CD14-positive monocyte (primary cell): ENCODE results near the gene TTBK1. TPM values are rescaled to one million over a fixed set of nuclear protein-coding genes. Genes with fewer than 3 reads are reported as not detected.

Experiments used
- DNase-seq, 3 donors: peaks; one replicate each; pipeline ENCODE4 v3.0.0-alpha.2; 2011 to 2022
- H2AFZ ChIP-seq: 2 replicates; pipeline ENCODE4 v1.6.0; 2012; ENCODE audit warnings: mild to moderate bottlenecking, low read depth, low read length, inconsistent platforms; ENCODE audit not compliant: insufficient read depth, poor library complexity, severe bottlenecking
- H3K27ac ChIP-seq, 2 donors: 1 replicate in 1 of 2; 2 replicates in 1 of 2; pipeline ENCODE4 v1.5.1; 2012 to 2013; ENCODE audit warnings: low read length in 2 of 2, control low read depth in 1 of 2, inconsistent platforms in 1 of 2, low read depth in 1 of 2, mild to moderate bottlenecking in 1 of 2
- H3K27me3 ChIP-seq, 2 donors: one replicate each; pipeline versions ENCODE4 v1.6.0 to v1.6.1; 2011 to 2013; ENCODE audit warnings: low read length in 2 of 2; ENCODE audit not compliant: control insufficient read depth in 2 of 2, insufficient read depth in 2 of 2
- H3K36me3 ChIP-seq, 2 donors: replicated peaks in 1 of 2; 1 replicate in 1 of 2; 2 replicates in 1 of 2; pipeline versions ENCODE4 v1.5.1 to v1.6.1; 2012 to 2013; ENCODE audit warnings: low read length in 2 of 2, control low read depth in 1 of 2, inconsistent platforms in 1 of 2, mild to moderate bottlenecking in 1 of 2; ENCODE audit not compliant: insufficient read depth in 2 of 2, control insufficient read depth in 1 of 2
- H3K4me1 ChIP-seq, 2 donors: 1 replicate in 1 of 2; 2 replicates in 1 of 2; pipeline versions ENCODE4 v1.5.1 to v1.6.1; 2012 to 2013; ENCODE audit warnings: low read length in 2 of 2, control low read depth in 1 of 2, inconsistent platforms in 1 of 2, mild to moderate bottlenecking in 1 of 2, moderate library complexity in 1 of 2; ENCODE audit not compliant: insufficient read depth in 2 of 2, control insufficient read depth in 1 of 2
- H3K4me2 ChIP-seq: replicated peaks from 2 replicates; pipeline ENCODE3; 2012; ENCODE audit warnings: low read length, moderate library complexity, mild to moderate bottlenecking; ENCODE audit not compliant: poor library complexity, severe bottlenecking; ENCODE audit errors: extremely low read depth
- H3K4me3 ChIP-seq, 3 experiments: fragments of 200-600 bp in 1 of 3; sonication (generic) in 1 of 3; replicated peaks in 1 of 3; 1 replicate in 2 of 3; 2 replicates in 1 of 3; pipeline ENCODE4 v1.5.1; 2011 to 2013; ENCODE audit warnings: low read length in 3 of 3, mild to moderate bottlenecking in 3 of 3, control low read depth in 2 of 3, low read depth in 2 of 3, inconsistent platforms in 1 of 3, moderate library complexity in 1 of 3
- H3K79me2 ChIP-seq: 2 replicates; pipeline ENCODE4 v1.6.0; 2012; ENCODE audit warnings: mild to moderate bottlenecking, control low read depth, inconsistent platforms, low read length, moderate library complexity; ENCODE audit not compliant: insufficient read depth
- H3K9ac ChIP-seq: 2 replicates; pipeline ENCODE4 v1.6.0; 2017; ENCODE audit warnings: low read length, mild to moderate bottlenecking; ENCODE audit not compliant: insufficient read depth, poor library complexity, severe bottlenecking
- H3K9me3 ChIP-seq, 2 donors: replicated peaks in 1 of 2; 1 replicate in 1 of 2; 2 replicates in 1 of 2; pipeline versions ENCODE4 v1.5.1 to v1.6.1; 2012 to 2013; ENCODE audit warnings: low read length in 2 of 2, control low read depth in 1 of 2; ENCODE audit not compliant: control insufficient read depth in 1 of 2, insufficient read depth in 1 of 2
- H4K20me1 ChIP-seq: 2 replicates; pipeline ENCODE4 v1.6.0; 2012; ENCODE audit warnings: mild to moderate bottlenecking, low read length, control low read depth, moderate library complexity; ENCODE audit not compliant: insufficient read depth
- H3K27ac Mint-ChIP-seq, 7 donors: one replicate each; pipeline ENCODE4 v1.8.0; 2020; ENCODE audit warnings: mild to moderate bottlenecking in 7 of 7, mixed read lengths in 7 of 7, moderate library complexity in 6 of 7, inconsistent platforms in 2 of 7
- H3K27me3 Mint-ChIP-seq, 3 donors: one replicate each; pipeline ENCODE4 v1.8.0; 2021 to 2022; ENCODE audit warnings: low read depth in 3 of 3, mild to moderate bottlenecking in 3 of 3, mixed read lengths in 3 of 3, moderate library complexity in 3 of 3, inconsistent platforms in 1 of 3
- H3K36me3 Mint-ChIP-seq, 2 donors: one replicate each; pipeline ENCODE4 v1.8.0; 2020; ENCODE audit warnings: mixed read lengths in 2 of 2, inconsistent platforms in 1 of 2, mild to moderate bottlenecking in 1 of 2
- H3K4me1 Mint-ChIP-seq: one replicate; pipeline ENCODE4 v1.8.0; 2020; ENCODE audit warnings: mild to moderate bottlenecking, mixed read lengths
- H3K4me3 Mint-ChIP-seq, 2 donors: one replicate each; pipeline ENCODE4 v1.8.0; 2020; ENCODE audit warnings: mild to moderate bottlenecking in 2 of 2, mixed read lengths in 2 of 2, moderate library complexity in 1 of 2
- H3K9me3 Mint-ChIP-seq, 7 donors: one replicate each; pipeline ENCODE4 v1.8.0; 2020 to 2022; ENCODE audit warnings: mixed read lengths in 7 of 7, mild to moderate bottlenecking in 6 of 7, moderate library complexity in 6 of 7, inconsistent platforms in 2 of 7
- WGBS: methylation state at CpG from one replicate; pipeline ENCODE4 v1.1.5; 2013; ENCODE audit warnings: missing lambda C conversion rate; ENCODE audit not compliant: insufficient coverage; 5-methylcytosine and 5-hydroxymethylcytosine counted together
- intact Hi-C, 2 donors: fragments of 100-400 bp; cut with micrococcal nuclease; formaldehyde crosslinking; loops; one replicate each; pipeline versions ENCODE4 v1.15.0 to v1.15.1; 2023
- polyA plus RNA-seq, 3 donors: library from polyadenylated mRNA; depleted of rRNA in 1 of 3; unstranded in 2 of 3; stranded (reverse) in 1 of 3; fragments of 300-500 nt in 2 of 3; fragments of >200 nt in 1 of 3; fragmentation: Illumina TruSeq in 2 of 3; gene quantifications; 1 replicate in 2 of 3; 2 replicates in 1 of 3; pipeline ENCODE4 v1.2.3, GENCODE V29; 2012 to 2021
- TF ChIP-seq, protein P1 (sequence below): fragments of 200-600 bp; IDR thresholded peaks from one replicate; pipeline ENCODE4 v1.8.0; 2022; ENCODE audit warnings: antibody characterized with exemption, mild to moderate bottlenecking

Gene TTBK1
- polyA plus RNA-seq, 3 donors = not detected

DNA sequence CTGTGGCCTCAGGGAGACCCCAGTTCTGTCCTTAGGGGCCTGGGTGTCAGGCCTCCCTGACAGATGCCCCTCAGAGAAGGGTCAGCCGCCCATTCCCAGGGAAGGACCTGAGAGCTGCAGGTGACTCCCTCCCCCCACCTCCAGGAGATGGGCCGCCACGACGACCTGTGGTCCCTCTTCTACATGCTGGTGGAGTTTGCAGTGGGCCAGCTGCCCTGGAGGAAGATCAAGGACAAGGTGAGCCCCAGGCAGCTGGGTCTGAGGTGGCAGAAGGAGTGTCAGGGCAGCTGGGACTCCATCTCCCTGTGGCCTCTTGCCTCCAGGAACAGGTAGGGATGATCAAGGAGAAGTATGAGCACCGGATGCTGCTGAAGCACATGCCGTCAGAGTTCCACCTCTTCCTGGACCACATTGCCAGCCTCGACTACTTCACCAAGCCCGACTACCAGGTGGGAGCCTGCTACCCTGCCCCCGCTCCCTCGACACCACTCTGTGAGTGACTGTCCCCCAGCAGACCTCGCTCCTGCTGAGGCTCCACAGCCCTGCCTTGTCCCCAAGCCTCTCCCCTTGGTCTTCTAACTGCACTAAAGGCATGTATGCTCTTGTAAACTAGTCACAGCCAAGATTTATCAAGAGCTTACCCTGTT is 12.2 kb downstream of the TTBK1 start:
- H2AFZ ChIP-seq = no peak overlapping the region
- peaks cover 37 to 42% (median 39%) of the 10 kb centered on the region in 3 donors for H3K27me3 Mint-ChIP-seq
- intact Hi-C loops = no loop called here
- peaks cover 0 to 6% (median 0%) of the 10 kb centered on the region in 7 donors for H3K9me3 Mint-ChIP-seq
- H3K79me2 ChIP-seq = no peaks in the 10 kb centered on the region
- no peak overlapping the region for H3K4me2 ChIP-seq
- no peak overlapping the region for H3K9ac ChIP-seq
- no peak overlapping the region for H3K27ac Mint-ChIP-seq
- 84% methylated on average over 8 of the region's 11 CpGs for WGBS
- H3K27me3 ChIP-seq = peaks cover 10 to 29% of the 10 kb centered on the region in 2 donors
- H3K36me3 ChIP-seq = no peaks in the 10 kb centered on the region
- no peaks in the 10 kb centered on the region for H3K4me1 ChIP-seq
- TF ChIP-seq, protein P1, sequence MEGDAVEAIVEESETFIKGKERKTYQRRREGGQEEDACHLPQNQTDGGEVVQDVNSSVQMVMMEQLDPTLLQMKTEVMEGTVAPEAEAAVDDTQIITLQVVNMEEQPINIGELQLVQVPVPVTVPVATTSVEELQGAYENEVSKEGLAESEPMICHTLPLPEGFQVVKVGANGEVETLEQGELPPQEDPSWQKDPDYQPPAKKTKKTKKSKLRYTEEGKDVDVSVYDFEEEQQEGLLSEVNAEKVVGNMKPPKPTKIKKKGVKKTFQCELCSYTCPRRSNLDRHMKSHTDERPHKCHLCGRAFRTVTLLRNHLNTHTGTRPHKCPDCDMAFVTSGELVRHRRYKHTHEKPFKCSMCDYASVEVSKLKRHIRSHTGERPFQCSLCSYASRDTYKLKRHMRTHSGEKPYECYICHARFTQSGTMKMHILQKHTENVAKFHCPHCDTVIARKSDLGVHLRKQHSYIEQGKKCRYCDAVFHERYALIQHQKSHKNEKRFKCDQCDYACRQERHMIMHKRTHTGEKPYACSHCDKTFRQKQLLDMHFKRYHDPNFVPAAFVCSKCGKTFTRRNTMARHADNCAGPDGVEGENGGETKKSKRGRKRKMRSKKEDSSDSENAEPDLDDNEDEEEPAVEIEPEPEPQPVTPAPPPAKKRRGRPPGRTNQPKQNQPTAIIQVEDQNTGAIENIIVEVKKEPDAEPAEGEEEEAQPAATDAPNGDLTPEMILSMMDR = no peak
- H3K4me3 ChIP-seq = no peak overlapping the region
- no peak overlapping the region for H3K4me3 Mint-ChIP-seq
- no peaks in the 10 kb centered on the region for H3K36me3 Mint-ChIP-seq
- H4K20me1 ChIP-seq = no peaks in the 10 kb centered on the region
- peaks cover 7% of the 10 kb centered on the region for H3K4me1 Mint-ChIP-seq
- no peak overlapping the region for H3K27ac ChIP-seq
- H3K9me3 ChIP-seq = no peaks in the 10 kb centered on the region
- DNase-seq = no peak

DNA sequence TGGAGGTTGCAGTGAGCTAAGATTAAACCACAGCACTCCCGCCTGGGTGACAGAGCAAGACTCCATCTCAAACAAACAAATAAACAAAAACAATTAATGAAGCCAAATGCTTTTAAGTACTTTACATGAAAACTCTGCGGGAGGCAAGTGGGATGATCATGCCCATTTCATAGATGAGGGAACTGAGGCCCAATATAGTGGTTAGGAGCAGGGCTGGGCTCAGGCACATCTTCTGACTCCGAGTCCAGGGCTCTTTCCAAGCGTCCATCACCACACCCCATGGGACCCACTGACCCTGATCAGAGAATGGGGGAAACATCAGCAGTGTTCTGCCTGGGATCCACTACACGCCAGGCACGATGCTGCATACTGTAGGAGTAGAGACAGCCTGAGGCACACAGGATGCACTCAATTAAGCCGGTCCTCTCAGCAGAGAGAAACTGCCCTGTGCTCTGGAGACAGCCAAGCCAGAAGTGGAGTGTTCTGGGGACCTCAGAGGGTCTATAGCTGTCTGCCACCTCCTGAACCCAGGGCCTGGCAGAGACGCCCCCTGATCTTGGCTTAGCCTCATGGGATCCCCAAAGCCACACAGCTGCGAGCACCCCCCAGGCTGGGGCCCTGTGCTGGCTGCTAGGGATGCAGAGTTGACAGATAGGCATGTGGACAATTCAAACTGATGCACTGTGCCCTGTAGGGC is 13.5 kb downstream of the TTBK1 start:
- no peak overlapping the region for H3K27ac Mint-ChIP-seq
- H3K36me3 Mint-ChIP-seq = no peaks in the 10 kb centered on the region
- no peaks in the 10 kb centered on the region for H3K4me1 ChIP-seq
- intact Hi-C loops = no loop called here
- no peak overlapping the region for H3K4me3 ChIP-seq
- peaks cover 26 to 29% (median 28%) of the 10 kb centered on the region in 3 donors for H3K27me3 Mint-ChIP-seq
- no peaks in the 10 kb centered on the region for H3K9me3 Mint-ChIP-seq
- H3K36me3 ChIP-seq = no peaks in the 10 kb centered on the region
- H3K27ac ChIP-seq = no peak overlapping the region
- H3K9ac ChIP-seq = no peak overlapping the region
- TF ChIP-seq, protein P1 = no peak
- no peak overlapping the region for H2AFZ ChIP-seq
- H4K20me1 ChIP-seq = no peaks in the 10 kb centered on the region
- H3K9me3 ChIP-seq = no peaks in the 10 kb centered on the region
- no peaks in the 10 kb centered on the region for H3K4me1 Mint-ChIP-seq
- H3K27me3 ChIP-seq = peaks cover 0 to 16% of the 10 kb centered on the region in 2 donors
- H3K79me2 ChIP-seq = no peaks in the 10 kb centered on the region
- 90% methylated on average over 5 of the region's 9 CpGs for WGBS
- no peak for DNase-seq
- H3K4me2 ChIP-seq = no peak overlapping the region
- peak overlapping the region in 1 of 2 donors; percentile 28 for H3K4me3 Mint-ChIP-seq
